HPDE6-E6E7 (cell line): ENCODE data around the gene RASGRP3.
"Not testable (repeated sequence)": the region's sequence is repeated elsewhere in the genome, so short reads cannot be mapped to it uniquely, and the experiment has no call there.

ENCODE experiments used
- DNase-seq: peaks from one replicate; pipeline ENCODE4 v3.0.0; 2011; ENCODE audit warnings: missing footprints; ENCODE audit errors: extremely low spot score

RASGRP3 gene

DNA sequence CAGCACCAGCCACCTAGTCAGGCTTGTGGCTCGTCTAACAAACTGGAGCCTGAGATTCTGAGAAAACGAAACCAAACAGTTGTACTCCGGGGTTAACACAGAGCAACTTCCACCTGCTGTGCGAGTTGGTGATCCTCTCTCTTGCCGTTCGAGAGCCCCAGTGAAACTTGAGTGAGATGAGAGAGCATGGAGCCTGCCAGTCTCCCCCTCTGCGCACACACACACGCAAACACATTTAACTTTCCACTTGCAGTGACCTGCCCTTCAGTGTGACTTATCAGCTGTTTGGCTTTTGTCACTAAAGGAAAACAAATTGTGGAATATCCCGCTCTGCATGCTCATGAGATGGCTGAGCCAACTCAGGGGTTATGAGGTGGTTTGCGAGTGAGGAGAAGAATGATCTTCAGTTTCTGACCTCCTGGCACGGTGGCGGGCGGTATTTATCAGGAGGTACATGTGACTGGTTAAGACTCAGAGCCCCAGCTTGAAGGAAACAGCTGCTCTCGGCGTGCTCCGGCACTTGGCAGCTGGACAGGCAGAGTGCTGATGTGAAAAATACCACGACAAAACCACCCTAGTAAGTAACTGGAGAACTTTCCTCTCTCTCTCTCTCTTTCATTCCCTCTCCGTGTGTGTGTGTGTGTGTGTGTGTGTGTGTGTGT, at the start of gene RASGRP3:
TSS of gene RASGRP3 (plus strand) at position 519 of the 662 bp plus-strand sequence. CDS start 38,488 bp downstream, outside the sequence.
- DNase-seq = peak; percentile 67

- DNase-seq = no peak
Observed at GRCh38 chr2:33426666-33427231, 49.7 kb upstream of the RASGRP3 start.

DNA sequence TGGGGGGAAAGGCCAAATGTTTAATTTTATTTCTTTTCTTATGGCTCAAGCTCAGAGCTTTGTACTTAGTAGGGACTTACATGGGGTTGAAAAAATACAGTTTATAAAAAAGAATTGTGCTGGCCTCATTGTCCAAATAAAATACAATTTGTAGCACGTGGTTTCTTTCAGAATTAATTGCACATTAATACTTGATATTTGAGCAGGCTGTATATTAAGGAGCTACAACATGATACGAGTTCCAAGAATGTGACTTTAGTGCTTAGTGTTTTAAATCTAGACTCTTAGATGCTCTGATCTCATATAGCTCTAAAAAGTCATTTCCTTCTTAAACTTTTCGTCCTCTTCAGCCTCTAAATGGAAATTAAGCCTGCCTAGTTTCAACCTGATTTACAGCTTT, 46.4 kb upstream of the RASGRP3 start:
- no peak for DNase-seq

DNA sequence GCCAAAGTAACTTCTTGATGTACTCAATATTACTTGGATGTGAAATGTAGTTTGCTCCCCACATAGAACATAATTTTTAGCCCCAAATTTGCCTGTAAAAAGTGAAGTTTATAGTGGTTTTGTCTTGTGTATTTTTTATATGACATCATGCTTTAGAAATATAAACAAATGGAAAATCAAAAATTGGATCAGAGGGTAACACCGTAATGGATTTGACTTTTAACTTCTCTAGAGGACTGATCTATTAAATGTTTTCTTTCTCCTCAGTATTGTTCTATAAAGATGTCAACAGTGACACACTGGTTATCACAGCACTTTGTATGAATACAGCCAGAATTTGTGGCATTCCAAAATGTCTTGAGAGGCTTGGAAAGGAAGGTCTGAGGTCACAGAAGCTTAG, 45.6 kb upstream of the RASGRP3 start:
- DNase-seq = no peak

DNA sequence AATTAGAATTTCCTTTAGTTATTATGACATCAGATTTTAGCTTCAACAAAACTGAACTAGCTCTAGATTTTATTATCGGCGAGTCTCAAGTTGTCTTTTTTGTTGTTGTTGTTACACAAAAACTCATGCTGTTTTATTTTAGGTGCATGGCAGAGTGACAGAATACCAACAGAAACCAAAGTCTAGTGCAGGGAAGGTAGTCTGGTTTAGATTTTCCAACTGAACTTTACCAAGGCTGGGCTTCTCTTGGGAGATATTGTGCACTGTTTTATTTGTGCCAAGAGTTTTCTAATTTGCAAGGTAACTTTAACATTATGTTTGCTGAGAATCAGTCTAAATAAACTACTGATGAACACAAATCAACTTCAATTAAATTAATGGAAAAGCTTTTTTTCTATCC, 43.6 kb upstream of the RASGRP3 start:
- no peak for DNase-seq

DNA sequence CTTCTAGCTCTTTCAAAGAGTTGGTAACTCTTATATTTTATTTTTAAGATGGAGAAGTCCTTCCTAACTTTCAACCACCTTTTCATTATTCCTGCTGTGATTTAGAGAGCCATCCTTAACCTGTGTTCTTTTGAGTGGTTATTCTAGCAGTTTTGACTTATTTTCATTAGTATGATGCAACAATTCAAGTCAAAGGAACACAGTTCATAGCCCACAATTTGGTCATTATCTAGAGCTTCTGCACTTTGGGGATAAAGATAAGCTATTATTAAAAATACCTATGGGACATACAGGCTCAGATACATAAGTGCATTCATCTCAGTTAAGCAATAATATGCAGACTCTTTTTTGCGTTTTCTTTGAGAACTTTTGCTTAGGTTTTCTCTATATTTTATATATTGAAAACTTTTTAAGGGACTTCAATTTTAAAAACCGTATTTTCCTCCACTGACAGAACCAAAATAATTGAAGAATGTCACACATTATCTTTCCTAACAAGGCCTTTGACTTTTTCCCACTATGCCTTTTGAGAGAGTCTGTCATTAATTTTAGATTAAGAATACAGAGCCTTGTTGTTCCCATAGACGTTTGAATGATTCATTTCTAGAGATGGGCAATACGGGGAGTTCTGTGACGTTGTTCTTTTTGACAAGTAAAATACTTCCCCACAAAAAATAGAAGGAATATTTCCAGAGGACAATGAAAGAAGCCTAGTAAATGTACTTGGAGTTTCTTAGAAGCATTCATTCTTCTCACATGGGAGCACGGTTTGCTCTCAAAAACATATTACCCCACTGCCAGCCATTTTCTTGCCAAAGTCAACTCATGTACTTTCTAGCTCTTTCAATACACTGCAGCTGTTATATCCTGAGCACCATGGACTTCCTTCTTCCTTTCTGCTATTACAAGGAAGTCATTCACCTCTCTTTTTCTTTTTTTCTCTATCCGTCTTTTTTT, 42.9 kb upstream of the RASGRP3 start:
- DNase-seq = no peak

DNA sequence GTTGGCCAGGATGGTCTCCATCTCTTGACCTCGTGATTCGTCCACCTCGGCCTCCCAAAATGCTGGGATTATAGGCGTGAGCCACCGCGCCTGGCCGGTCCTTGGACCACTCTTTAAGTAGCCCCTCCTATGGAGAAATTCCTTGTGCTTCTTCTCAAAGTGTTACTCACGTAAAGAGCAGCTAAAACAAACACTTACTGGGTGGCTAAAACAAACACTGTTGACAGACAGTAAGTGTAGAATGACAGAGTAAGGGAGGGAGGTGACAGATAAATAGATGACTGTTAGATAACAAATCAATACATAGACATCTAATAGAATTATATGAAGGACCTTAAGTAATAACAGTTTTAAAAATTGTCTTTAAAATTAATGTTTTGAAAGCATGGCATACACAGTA, 40.9 kb upstream of the RASGRP3 start:
- no peak for DNase-seq

DNA sequence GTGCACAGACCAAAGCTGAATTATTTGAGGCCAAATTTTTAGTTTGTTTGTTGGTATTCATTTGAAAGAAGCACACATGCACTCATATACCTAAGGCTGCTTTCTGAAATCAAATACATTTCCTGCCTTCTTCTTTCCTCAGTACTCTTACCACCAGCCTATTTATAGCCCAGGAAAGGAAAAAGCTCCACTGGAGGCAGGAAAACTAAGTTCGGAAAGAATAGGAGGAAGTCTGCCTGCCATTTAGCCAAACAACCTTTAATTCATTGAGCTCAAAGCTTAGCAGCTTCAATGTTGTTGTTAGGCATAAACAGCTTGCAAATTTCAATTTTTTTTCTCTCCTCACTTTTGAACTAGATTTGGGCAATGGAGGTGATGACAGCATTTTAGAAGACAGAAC, 40.4 kb upstream of the RASGRP3 start:
- no peak for DNase-seq

DNA sequence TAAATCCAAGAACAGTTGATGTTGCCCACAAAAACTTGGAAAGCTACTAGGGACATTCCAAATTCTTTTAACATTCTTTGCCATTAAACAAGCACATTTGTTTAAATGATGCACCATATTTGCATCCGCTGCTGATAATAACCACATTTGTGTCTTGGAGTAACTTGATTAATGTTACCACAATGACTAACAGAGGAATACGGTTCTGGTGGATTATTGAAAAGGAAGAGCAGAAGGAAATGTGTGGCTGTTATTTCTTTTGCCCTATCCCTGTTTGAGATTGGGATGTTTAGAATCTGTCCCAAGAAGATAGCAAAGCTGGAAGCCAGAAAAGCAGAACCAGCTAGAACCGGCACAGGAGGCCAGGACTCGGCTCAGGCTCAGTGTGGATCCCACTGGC, 39.2 kb upstream of the RASGRP3 start:
- DNase-seq = no peak

DNA sequence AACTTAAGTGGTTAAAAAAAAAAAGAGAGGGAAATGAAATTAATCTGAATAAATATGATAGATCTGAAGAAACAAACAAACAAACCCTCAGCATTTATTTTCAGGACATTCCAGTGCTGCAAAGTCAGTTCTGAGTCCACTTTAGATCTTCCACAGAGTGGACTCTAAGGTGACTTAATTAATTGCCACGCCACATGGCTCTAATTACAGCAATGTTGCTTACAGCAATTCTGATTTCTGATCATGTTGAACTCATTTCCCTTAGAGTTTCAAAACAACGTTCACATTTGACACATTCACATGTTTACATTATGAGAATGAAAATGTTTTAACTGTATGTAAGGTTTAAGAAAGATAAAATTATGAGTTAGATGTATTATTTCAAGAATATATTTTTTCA, 38.6 kb upstream of the RASGRP3 start:
- no peak for DNase-seq

- DNase-seq = peak; percentile 72
Observed at GRCh38 chr2:33441235-33441810, 35.1 kb upstream of the RASGRP3 start.

DNA sequence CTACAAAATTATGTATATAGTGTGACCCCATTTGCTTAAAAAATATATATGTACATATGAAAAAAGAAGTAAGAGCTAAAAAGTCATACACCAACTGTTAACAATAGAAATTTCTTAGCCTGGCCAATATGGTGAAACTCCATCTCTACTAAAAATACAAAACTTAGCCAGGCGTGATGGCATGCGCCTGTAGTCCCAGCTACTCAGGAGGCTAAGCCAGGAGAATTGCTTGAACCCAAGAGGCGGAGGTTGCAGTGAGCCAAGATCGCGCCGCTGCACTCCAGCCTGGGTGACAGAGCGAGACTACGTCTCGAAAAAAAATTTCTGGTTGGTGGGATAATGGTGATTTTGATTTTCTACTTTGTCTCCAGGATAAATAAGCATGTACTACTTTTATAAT, 34.4 kb upstream of the RASGRP3 start:
- DNase-seq = not testable (repeated sequence)

- no peak for DNase-seq
Observed at GRCh38 chr2:33442528-33443079, 33.8 kb upstream of the RASGRP3 start.

- no peak for DNase-seq
Observed at GRCh38 chr2:33443274-33443829, 33.1 kb upstream of the RASGRP3 start.

GRCh38 chr2:33444967-33445366, 31.5 kb upstream of the RASGRP3 start:
- no peak for DNase-seq

GRCh38 chr2:33448220-33448899, 28.1 kb upstream of the RASGRP3 start:
- DNase-seq = no peak

GRCh38 chr2:33451214-33451613, 25.2 kb upstream of the RASGRP3 start:
- no peak for DNase-seq

- DNase-seq = no peak
Observed at GRCh38 chr2:33451825-33452224, 24.6 kb upstream of the RASGRP3 start.

GRCh38 chr2:33452545-33452944, 23.9 kb upstream of the RASGRP3 start:
- DNase-seq = no peak

- DNase-seq = no peak
Observed at GRCh38 chr2:33453905-33454479, 22.5 kb upstream of the RASGRP3 start.
